GM21526 (cell line): ENCODE data around the gene ACE.

Experiments
- ATAC-seq: cut with Tn5 transposase; IDR thresholded peaks from one replicate; pipeline ENCODE4 v1.9.1; 2021; ENCODE audit warnings: moderate library complexity; ENCODE audit not compliant: unreplicated experiment, low FRiP score

Gene ACE

GRCh38 chr17:63512896-63513644 is 36.2 kb downstream of the ACE start:
- no peak for ATAC-seq

DNA sequence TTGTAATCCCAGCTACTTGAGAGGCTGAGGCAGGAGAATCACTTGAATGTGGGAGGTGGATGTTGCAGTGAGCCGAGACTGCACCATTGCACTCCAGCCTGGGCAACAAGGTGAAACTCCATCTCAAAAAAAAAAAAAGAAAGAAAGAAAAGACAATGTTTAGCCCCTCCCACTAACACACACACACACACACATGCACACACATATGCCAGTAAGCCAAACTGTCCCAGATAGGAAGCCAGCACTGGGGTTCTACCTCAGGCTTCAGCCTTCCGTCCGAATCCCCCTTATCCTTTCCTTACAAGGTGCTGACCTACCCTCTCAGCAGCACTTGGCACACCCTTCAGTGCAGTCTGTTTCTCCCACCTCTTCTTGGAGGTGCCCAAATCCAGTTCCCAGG is 37.6 kb downstream of the ACE start:
- no peak for ATAC-seq

GRCh38 chr17:63514974-63515373 is 38.1 kb downstream of the ACE start:
- ATAC-seq: no peak

- ATAC-seq: no peak
Observed at GRCh38 chr17:63515426-63515825, 38.6 kb downstream of the ACE start.

DNA sequence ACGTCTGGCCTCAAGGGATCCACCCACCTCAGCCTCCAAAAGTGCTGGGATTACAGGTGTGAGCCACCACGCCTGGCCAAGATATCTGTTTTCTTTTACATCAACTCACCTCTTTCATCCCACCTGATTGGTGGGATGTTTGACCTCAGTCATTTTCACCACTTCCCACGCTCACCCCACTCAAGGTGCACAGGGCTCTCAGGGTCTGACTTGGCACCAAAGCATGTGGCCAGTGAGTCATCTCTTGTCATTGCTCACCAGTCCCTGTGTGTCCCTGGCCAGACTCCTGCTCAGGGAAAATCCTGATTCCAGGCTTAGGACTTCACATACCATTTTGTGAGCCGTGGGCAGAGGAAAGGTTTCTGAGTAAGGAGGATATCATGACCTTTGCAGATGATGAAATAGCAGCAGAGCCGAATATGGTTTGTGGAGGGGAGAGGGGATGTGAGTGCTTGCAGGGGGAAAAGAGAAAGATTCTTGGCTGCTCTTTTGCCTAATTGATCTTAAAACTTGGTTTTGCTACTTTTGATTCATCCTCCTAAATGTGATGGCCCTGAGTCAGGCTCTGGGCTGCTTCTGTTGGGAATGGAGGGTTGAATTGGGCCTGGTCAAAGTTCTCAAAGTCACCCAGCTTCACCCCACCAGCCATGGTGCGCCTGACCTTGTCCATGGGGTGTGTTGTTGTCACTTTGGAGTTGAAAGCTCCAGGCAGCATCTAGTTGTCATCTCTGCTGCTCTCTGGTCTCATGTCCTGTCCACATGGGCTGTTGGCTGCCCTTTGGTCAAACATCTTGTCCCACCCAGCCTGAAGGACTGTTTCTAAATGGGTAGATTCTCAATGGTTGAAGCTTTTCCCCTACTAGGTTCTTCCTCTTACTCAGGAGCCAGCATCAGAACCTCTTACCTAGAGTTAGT is 40.3 kb downstream of the ACE start:
- ATAC-seq: no peak

- ATAC-seq: no peak
Observed at GRCh38 chr17:63517825-63518534, 41.1 kb downstream of the ACE start.

GRCh38 chr17:63519116-63519881 is 42.4 kb downstream of the ACE start:
- ATAC-seq: no peak

- ATAC-seq: no peak
Observed at GRCh38 chr17:63519972-63520882, 43.4 kb downstream of the ACE start.

GRCh38 chr17:63523253-63523855 is 46.5 kb downstream of the ACE start, which contains the start of gene KCNH6:
Gene KCNH6, plus strand, starts transcription at chr17:63523358. Its CDS starts 56 bp downstream, at chr17:63523414.
- ATAC-seq: no peak

GRCh38 chr17:63524051-63524450 is 47.2 kb downstream of the ACE start:
- no peak for ATAC-seq

GRCh38 chr17:63525190-63525946 is 48.5 kb downstream of the ACE start:
- no peak for ATAC-seq

- ATAC-seq: no peak
Observed at GRCh38 chr17:63526861-63527260, 50.0 kb downstream of the ACE start.

DNA sequence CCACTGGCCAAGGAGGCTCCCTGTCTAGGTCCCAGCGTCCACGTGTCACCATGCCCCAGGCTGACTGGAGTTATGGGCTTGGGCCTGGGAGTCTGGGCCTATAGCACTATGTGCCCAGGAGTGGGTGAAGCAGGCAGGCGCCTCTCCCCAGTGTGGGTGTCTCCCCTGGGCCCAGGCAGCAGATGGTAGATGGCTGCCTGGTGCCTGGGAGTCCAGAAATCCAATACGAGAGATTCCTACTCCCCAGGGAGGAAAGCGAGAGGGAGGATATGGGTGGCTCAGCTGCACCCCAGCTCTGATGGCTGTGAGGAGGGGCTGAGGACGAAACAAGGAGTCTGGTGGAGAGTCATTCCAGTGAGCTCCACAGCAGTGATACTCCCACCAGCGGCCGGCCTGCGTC is 51.3 kb downstream of the ACE start:
- no peak for ATAC-seq

DNA sequence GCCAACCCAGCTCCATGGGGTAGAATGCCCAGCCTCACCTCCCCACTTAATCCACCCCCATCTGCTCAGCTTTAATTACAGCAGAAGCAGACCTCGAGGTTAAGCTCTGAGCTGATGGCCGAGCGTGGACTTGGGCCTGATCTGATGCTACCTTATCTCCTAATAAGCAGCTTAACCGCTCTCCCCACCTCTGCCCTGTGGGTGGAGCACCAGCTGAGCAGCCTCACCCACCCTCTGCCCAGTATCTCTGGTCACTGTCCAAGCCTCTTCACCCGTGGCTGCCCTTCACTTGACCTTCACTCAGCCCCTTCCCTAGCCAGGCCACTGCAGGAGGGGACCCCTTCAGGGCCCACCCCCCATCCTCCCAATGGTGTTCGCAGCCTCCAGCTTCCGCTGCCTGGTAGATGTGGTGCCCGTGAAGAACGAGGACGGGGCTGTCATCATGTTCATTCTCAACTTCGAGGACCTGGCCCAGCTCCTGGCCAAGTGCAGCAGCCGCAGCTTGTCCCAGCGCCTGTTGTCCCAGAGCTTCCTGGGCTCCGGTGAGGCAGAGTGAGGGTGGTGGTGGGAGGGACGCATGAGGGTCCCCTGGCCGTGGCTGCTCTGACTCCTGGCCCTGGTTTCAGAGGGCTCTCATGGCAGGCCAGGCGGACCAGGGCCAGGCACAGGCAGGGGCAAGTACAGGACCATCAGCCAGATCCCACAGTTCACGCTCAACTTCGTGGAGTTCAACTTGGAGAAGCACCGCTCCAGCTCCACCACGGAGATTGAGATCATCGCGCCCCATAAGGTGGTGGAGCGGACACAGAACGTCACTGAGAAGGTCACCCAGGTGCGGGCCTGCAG is 53.1 kb downstream of the ACE start:
- ATAC-seq: no peak

- no peak for ATAC-seq
Observed at GRCh38 chr17:63530557-63531021, 53.7 kb downstream of the ACE start.

- no peak for ATAC-seq
Observed at GRCh38 chr17:63531022-63531965, 54.4 kb downstream of the ACE start.
